NCI-H1930 (cell line): ENCODE results near the gene ATP6V0E2.

ENCODE experiments used
- DNase-seq, 2 experiments: peaks; one replicate each; lab custom pipeline; 2025; lab: John Stamatoyannopoulos, UW

Gene ATP6V0E2

GRCh38 chr7:149838992-149839408 lies 34.8 kb upstream of the ATP6V0E2 start:
- no peak for DNase-seq

GRCh38 chr7:149839933-149840332 lies 33.8 kb upstream of the ATP6V0E2 start:
- DNase-seq, result no peak

GRCh38 chr7:149843566-149843965 lies 30.2 kb upstream of the ATP6V0E2 start:
- no peak for DNase-seq

- DNase-seq, result no peak
These were observed 29.3 kb upstream of the ATP6V0E2 start for GRCh38 chr7:149844445-149844844.

GRCh38 chr7:149845257-149845980 lies 28.4 kb upstream of the ATP6V0E2 start:
- no peak for DNase-seq

- no peak for DNase-seq
These were observed 27.7 kb upstream of the ATP6V0E2 start for GRCh38 chr7:149846021-149846420.

GRCh38 chr7:149846436-149847046 lies 27.2 kb upstream of the ATP6V0E2 start:
- no peak for DNase-seq

GRCh38 chr7:149849174-149849573 lies 24.6 kb upstream of the ATP6V0E2 start:
- DNase-seq, result no peak

GRCh38 chr7:149850007-149850594 lies 23.7 kb upstream of the ATP6V0E2 start:
- no peak for DNase-seq

- no peak for DNase-seq
These were observed 23.1 kb upstream of the ATP6V0E2 start for GRCh38 chr7:149850716-149851115.

GRCh38 chr7:149851449-149851848 lies 22.3 kb upstream of the ATP6V0E2 start:
- DNase-seq, result no peak

- no peak for DNase-seq
These were observed 20.6 kb upstream of the ATP6V0E2 start for GRCh38 chr7:149853157-149853556.

GRCh38 chr7:149854611-149855360 lies 19.0 kb upstream of the ATP6V0E2 start:
- peak in 1 of 2 experiments; percentile 36 for DNase-seq

GRCh38 chr7:149855361-149856305 lies 18.1 kb upstream of the ATP6V0E2 start:
- peak in 1 of 2 experiments; percentile 9 for DNase-seq

GRCh38 chr7:149856583-149856982 lies 17.2 kb upstream of the ATP6V0E2 start:
- no peak for DNase-seq

GRCh38 chr7:149859369-149859768 lies 14.4 kb upstream of the ATP6V0E2 start:
- DNase-seq, result no peak

- DNase-seq, result no peak
These were observed 13.9 kb upstream of the ATP6V0E2 start for GRCh38 chr7:149859876-149860275.

GRCh38 chr7:149860821-149861727 lies 12.7 kb upstream of the ATP6V0E2 start:
- DNase-seq, result no peak

GRCh38 chr7:149861728-149862045 lies 12.1 kb upstream of the ATP6V0E2 start:
- DNase-seq, result no peak

GRCh38 chr7:149862156-149862555 lies 11.6 kb upstream of the ATP6V0E2 start:
- DNase-seq, result no peak

- DNase-seq, result no peak
These were observed 10.3 kb upstream of the ATP6V0E2 start for GRCh38 chr7:149863500-149863899.
